Testis (tissue), 2 donors: ENCODE data around the gene KRT20.

ENCODE experiments used
- CTCF ChIP-seq, 3 experiments: fragments of 450-650 bp in 2 of 3; fragments of 200-600 bp in 1 of 3; sonication (generic) in 1 of 3; IDR thresholded peaks; one replicate each; pipeline ENCODE4 v1.5.1; 2016 to 2019; ENCODE audit warnings: antibody characterized with exemption in 3 of 3, mild to moderate bottlenecking in 2 of 3, moderate library complexity in 1 of 3
- POLR2A ChIP-seq: fragments of 450-650 bp; IDR thresholded peaks from one replicate; pipeline ENCODE4 v1.6.1; 2017; ENCODE audit warnings: antibody characterized with exemption, mild to moderate bottlenecking, moderate library complexity

- TF ChIP-seq CTCF (IDR thresholded peaks at IDR 0.05) (no peak), POLR2A (no peak)
Measured at GRCh38 chr17:40873255-40873654, 11.8 kb downstream of the KRT20 start.
